IMR-90 (cell line): Measurements from ENCODE around the gene EIF3L. TPM values are rescaled to one million over a fixed set of nuclear protein-coding genes. Genes with fewer than 3 reads are reported as not detected.
A peak's percentile ranks its signal among the peaks of the same experiment; 100 is the strongest.

Experiments used
- ATAC-seq: fragments of 200-7000 bp; cut with Tn5 transposase; 2 replicates; pipeline ENCODE4 v1.9.1; 2020; ENCODE audit warnings: low read depth, mild to moderate bottlenecking, moderate library complexity
- BruUV-seq: library from RNA; stranded (reverse); fragments of 400-500 nt; replicated peaks from 2 replicates; lab custom pipeline; 2021; lab: Mats Ljungman, UMichigan
- CTCF ChIA-PET: fragments of 300-600 bp; formaldehyde crosslinking; extraction: SDS; loops from one replicate; lab custom pipeline; 2021; ENCODE audit warnings: antibody characterized with exemption; lab: Yijun Ruan, JAX
- POLR2A ChIA-PET: fragments of 300-600 bp; sonication (Branson Sonifier 250); formaldehyde crosslinking; loops from one replicate; lab custom pipeline; 2022; ENCODE audit warnings: antibody characterized with exemption; ENCODE audit not compliant: unreplicated experiment; lab: Charles Lee
- DNase-seq: peaks from one replicate; pipeline ENCODE4 v3.0.0; 2013
- H2AFZ ChIP-seq: replicated peaks from 2 replicates; pipeline ENCODE3; 2013; ENCODE audit warnings: low read length, mild to moderate bottlenecking; ENCODE audit not compliant: poor library complexity
- H2AK5ac ChIP-seq: 2 replicates; pipeline ENCODE4 v1.6.1; 2013; ENCODE audit warnings: low read depth, low read length, inconsistent platforms
- H2AK9ac ChIP-seq: replicated peaks from 2 replicates; pipeline ENCODE3; 2013; ENCODE audit warnings: mild to moderate bottlenecking, low read depth, low read length, moderate library complexity; ENCODE audit not compliant: poor library complexity
- H2BK120ac ChIP-seq: 2 replicates; pipeline ENCODE4 v1.6.1; 2013; ENCODE audit warnings: low read depth, low read length, inconsistent platforms
- H2BK15ac ChIP-seq: 3 replicates; pipeline ENCODE4 v1.6.1; 2013; ENCODE audit warnings: low read depth, low read length, inconsistent platforms
- H2BK20ac ChIP-seq: 2 replicates; pipeline ENCODE4 v1.6.1; 2013; ENCODE audit warnings: low read depth, mild to moderate bottlenecking, inconsistent platforms, low read length, moderate library complexity
- H2BK5ac ChIP-seq: 2 replicates; pipeline ENCODE4 v1.6.1; 2013; ENCODE audit warnings: mild to moderate bottlenecking, low read depth, low read length, inconsistent platforms; ENCODE audit not compliant: poor library complexity, severe bottlenecking
- H3K14ac ChIP-seq: replicated peaks from 2 replicates; pipeline ENCODE4 v1.6.1; 2013; ENCODE audit warnings: low read depth, low read length, inconsistent platforms
- H3K18ac ChIP-seq: 2 replicates; pipeline ENCODE4 v1.6.1; 2013; ENCODE audit warnings: low read depth, low read length, control low read depth
- H3K23ac ChIP-seq: 2 replicates; pipeline ENCODE4 v1.6.1; 2013; ENCODE audit warnings: low read depth, low read length, inconsistent platforms
- H3K27ac ChIP-seq: 2 replicates; pipeline ENCODE4 v1.5.1; 2013; ENCODE audit warnings: mild to moderate bottlenecking, control low read depth, low read length; ENCODE audit not compliant: insufficient read depth
- H3K27me3 ChIP-seq: 2 replicates; pipeline ENCODE4 v1.6.1; 2013; ENCODE audit warnings: low read length; ENCODE audit not compliant: control insufficient read depth, insufficient read depth
- H3K36me3 ChIP-seq: 2 replicates; pipeline ENCODE4 v1.6.1; 2013; ENCODE audit warnings: low read length, mixed read lengths; ENCODE audit not compliant: control insufficient read depth, insufficient read depth
- H3K4ac ChIP-seq: 2 replicates; pipeline ENCODE4 v1.6.1; 2013; ENCODE audit warnings: low read depth, low read length, inconsistent platforms
- H3K4me1 ChIP-seq: 2 replicates; pipeline ENCODE4 v1.6.1; 2013; ENCODE audit warnings: low read length, mixed read lengths; ENCODE audit not compliant: control insufficient read depth, insufficient read depth
- H3K4me2 ChIP-seq: 2 replicates; pipeline ENCODE4 v1.6.1; 2013; ENCODE audit warnings: low read depth, mild to moderate bottlenecking, control low read depth, low read length, moderate library complexity
- H3K4me3 ChIP-seq: 2 replicates; pipeline ENCODE4 v1.5.1; 2013; ENCODE audit warnings: low read depth, mild to moderate bottlenecking, control low read depth, low read length, moderate library complexity; ENCODE audit not compliant: insufficient read depth
- H3K56ac ChIP-seq: 2 replicates; pipeline ENCODE4 v1.6.1; 2013; ENCODE audit warnings: low read length, inconsistent platforms; ENCODE audit not compliant: insufficient read depth; ENCODE audit errors: extremely low read depth
- H3K79me1 ChIP-seq, 2 experiments: 2 replicates each; pipeline ENCODE4 v1.6.1; 2013; ENCODE audit warnings: low read length in 2 of 2, inconsistent platforms in 1 of 2, low read depth in 1 of 2
- H3K9ac ChIP-seq: 2 replicates; pipeline ENCODE4 v1.6.1; 2013; ENCODE audit warnings: low read depth, low read length, control low read depth
- H3K9me1 ChIP-seq: 2 replicates; pipeline ENCODE4 v1.6.1; 2013; ENCODE audit warnings: low read length, inconsistent platforms; ENCODE audit not compliant: insufficient read depth
- H3K9me3 ChIP-seq: 2 replicates; pipeline ENCODE4 v1.6.1; 2013; ENCODE audit warnings: low read length; ENCODE audit not compliant: control insufficient read depth, insufficient read depth
- H4K20me1 ChIP-seq: 2 replicates; pipeline ENCODE4 v1.6.1; 2013; ENCODE audit warnings: low read length, inconsistent platforms; ENCODE audit not compliant: insufficient read depth
- H4K5ac ChIP-seq: 2 replicates; pipeline ENCODE4 v1.6.1; 2013; ENCODE audit warnings: mild to moderate bottlenecking, low read depth, low read length, control low read depth
- H4K8ac ChIP-seq, 2 experiments: 2 replicates each; pipeline ENCODE4 v1.6.1; 2013; ENCODE audit warnings: low read depth in 2 of 2, low read length in 2 of 2, control low read depth in 1 of 2, inconsistent platforms in 1 of 2
- H4K91ac ChIP-seq: 2 replicates; pipeline ENCODE4 v1.6.1; 2013; ENCODE audit warnings: low read depth, low read length, inconsistent platforms; ENCODE audit not compliant: insufficient read depth
- BHLHE40 ChIP-seq: fragments of 150-350 bp; IDR thresholded peaks from 2 replicates; pipeline ENCODE4 v1.6.1; 2016; ENCODE audit warnings: mild to moderate bottlenecking, low read depth, low read length
- CEBPB ChIP-seq: IDR thresholded peaks from 2 replicates; pipeline ENCODE4 v1.6.1; 2012; ENCODE audit warnings: low read depth, low read length, improper control_type of control experiment
- CHD1 ChIP-seq: IDR thresholded peaks from 2 replicates; pipeline ENCODE4 v1.6.1; 2012; ENCODE audit warnings: low read depth, low read length, improper control_type of control experiment
- CTCF ChIP-seq: conservative IDR thresholded peaks from 2 replicates; pipeline ENCODE4 v1.5.1; 2012; ENCODE audit warnings: mild to moderate bottlenecking, low read depth, low read length, improper control_type of control experiment
- ELK1 ChIP-seq: fragments of 150-350 bp; IDR thresholded peaks from 2 replicates; pipeline ENCODE4 v1.6.1; 2016; ENCODE audit warnings: low read depth, mild to moderate bottlenecking, low read length, moderate library complexity, borderline replicate concordance
- FOS ChIP-seq: fragments of 150-350 bp; IDR thresholded peaks from 2 replicates; pipeline ENCODE4 v1.6.1; 2016; ENCODE audit warnings: low read depth, low read length
- MAFK ChIP-seq: IDR thresholded peaks from 2 replicates; pipeline ENCODE4 v1.6.1; 2012; ENCODE audit warnings: low read depth, low read length, improper control_type of control experiment
- MAZ ChIP-seq: IDR thresholded peaks from 2 replicates; pipeline ENCODE4 v1.6.1; 2012; ENCODE audit warnings: low read depth, mild to moderate bottlenecking, low read length, improper control_type of control experiment, moderate library complexity, borderline replicate concordance
- MXI1 ChIP-seq: IDR thresholded peaks from 2 replicates; pipeline ENCODE4 v1.6.1; 2012; ENCODE audit warnings: low read depth, mild to moderate bottlenecking, low read length, moderate library complexity, borderline replicate concordance
- NFE2L2 ChIP-seq: fragments of 150-350 bp; IDR thresholded peaks from 2 replicates; pipeline ENCODE4 v1.6.1; 2016; ENCODE audit warnings: low read depth, mild to moderate bottlenecking, low read length
- POLR2A ChIP-seq: IDR thresholded peaks from 2 replicates; pipeline ENCODE4 v1.6.1; 2012; ENCODE audit warnings: mild to moderate bottlenecking, low read depth, low read length
- RAD21 ChIP-seq: IDR thresholded peaks from 2 replicates; pipeline ENCODE4 v1.6.1; 2012; ENCODE audit warnings: low read length, improper control_type of control experiment
- RCOR1 ChIP-seq: IDR thresholded peaks from 2 replicates; pipeline ENCODE4 v1.6.1; 2012; ENCODE audit warnings: mild to moderate bottlenecking, low read length, improper control_type of control experiment; ENCODE audit not compliant: insufficient replicate concordance
- RFX5 ChIP-seq: IDR thresholded peaks from 2 replicates; pipeline ENCODE4 v1.8.0; 2012; ENCODE audit warnings: low read depth, mild to moderate bottlenecking, low read length, moderate library complexity
- SMC3 ChIP-seq: fragments of 150-350 bp; IDR thresholded peaks from 2 replicates; pipeline ENCODE4 v1.6.1; 2016; ENCODE audit warnings: low read depth, mild to moderate bottlenecking, antibody characterized with exemption, low read length, moderate library complexity
- USF2 ChIP-seq: fragments of 150-350 bp; IDR thresholded peaks from 2 replicates; pipeline ENCODE4 v1.6.1; 2017; ENCODE audit warnings: mild to moderate bottlenecking, antibody characterized with exemption, low read length, low read depth
- WGBS, 2 experiments: methylation state at CpG; one replicate each; pipeline versions ENCODE4 v1.1.5 to v1.1.7; 2013; ENCODE audit warnings: missing lambda C conversion rate in 2 of 2; ENCODE audit not compliant: insufficient read length in 1 of 2; ENCODE audit errors: extremely low coverage in 2 of 2; 5-methylcytosine and 5-hydroxymethylcytosine counted together
- dilution Hi-C: fragments of 300-500 bp; cut with HindIII; formaldehyde crosslinking; loops from one replicate; pipeline ENCODE4 v1.14.3; 2018; ENCODE audit warnings: low sequenced_read_pairs; ENCODE audit not compliant: unreplicated experiment
- in situ Hi-C: fragments of 300-500 bp; cut with MboI; formaldehyde crosslinking; loops from 3 replicates; pipeline ENCODE4 v1.14.3; 2019; ENCODE audit warnings: low sequenced_read_pairs, inconsistent platforms, mixed read lengths
- intact Hi-C: fragments of 100-400 bp; cut with micrococcal nuclease; formaldehyde crosslinking; loops from 2 replicates; pipeline ENCODE4 v1.10.0; 2022
- polyA plus RNA-seq, 3 experiments: library from polyadenylated mRNA; depleted of rRNA; stranded (reverse); fragments of >200 nt; gene quantifications; 2 replicates each; pipeline ENCODE4 v1.2.3, GENCODE V29; 2012; ENCODE audit warnings: low replicate concordance in 1 of 3
- total RNA-seq: library from RNA; depleted of rRNA; stranded (reverse); fragments of >200 nt; gene quantifications from 2 replicates; pipeline ENCODE4 v1.2.3, GENCODE V29; 2012

The EIF3L gene
- total and polyA plus RNA-seq, 2 of the 4 experiments (the other 2 are of a cell fraction), result 391 to 593 TPM

- ATAC-seq (no peak), DNase-seq (no peak)
- H4K91ac ChIP-seq, result no peak overlapping the region
- H3K4me3 ChIP-seq, result no peak overlapping the region
- no peaks in the 10 kb centered on the region for H3K9me3 ChIP-seq
- no peaks in the 10 kb centered on the region for H3K27me3 ChIP-seq
- ChIA-PET CTCF (no interaction called here), POLR2A (no interaction called here)
- no peak overlapping the region for H4K5ac ChIP-seq
- H3K56ac ChIP-seq, result no peak overlapping the region
- no peak overlapping the region for H2BK120ac ChIP-seq
- H3K79me1 ChIP-seq, result peaks cover 11 to 25% of the 10 kb centered on the region in 2 experiments; a peak in 3 of 4 replicates
- H2AFZ ChIP-seq, result peak overlapping the region; percentile 97
- peaks cover 5% of the 10 kb centered on the region; the same call in 1 of the 2 replicates for H3K9me1 ChIP-seq
- H3K4me1 ChIP-seq, result peaks cover 12% of the 10 kb centered on the region
- H3K14ac ChIP-seq, result no peak overlapping the region
- peak overlapping the region; percentile 43 for H3K4ac ChIP-seq
- no peak overlapping the region for H2BK5ac ChIP-seq
- 0 out of 2 replicates have a peak, but pooled peaks cover 8% of the 10 kb centered on the region for H4K20me1 ChIP-seq
- no peak overlapping the region for H2BK15ac ChIP-seq
- in situ Hi-C loops, result no loop called here
- 29% methylated on average over 7 of the region's 16 CpGs; no CpG with 5 or more reads in 1 of the 2 experiments for WGBS, 2 experiments
- H3K23ac ChIP-seq, result no peak overlapping the region
- H3K27ac ChIP-seq, result no peak overlapping the region
- H2AK9ac ChIP-seq, result no peak overlapping the region
- dilution Hi-C loops, result no loop called here
- H3K4me2 ChIP-seq, result no peak overlapping the region; the same call in 1 of the 2 replicates
- intact Hi-C loops, result no loop called here
- no peaks in the 10 kb centered on the region for H3K36me3 ChIP-seq
- BruUV-seq, result no TSS peak
- H4K8ac ChIP-seq, result peak overlapping the region in 1 of 2 experiments; percentile 93; a peak in 3 of 4 replicates
- H3K9ac ChIP-seq, result no peak overlapping the region
- H2AK5ac ChIP-seq, result peak overlapping the region; percentile 40; the same call in 1 of the 2 replicates
- no peak overlapping the region for H3K18ac ChIP-seq
- TF ChIP-seq MAZ (no peak), FOS (no peak), RAD21 (no peak), MXI1 (no peak), BHLHE40 (no peak), ELK1 (no peak), SMC3 (no peak), CEBPB (no peak), POLR2A (no peak), CHD1 (no peak), RCOR1 (no peak), MAFK (no peak), RFX5 (no peak), CTCF (no peak), USF2 (no peak), NFE2L2 (no peak)
- H2BK20ac ChIP-seq, result no peak overlapping the region
These were observed 46.0 kb upstream of the EIF3L start for GRCh38 chr22:37803195-37803638.
